ENCODE measurements around the gene HOMER2.
"Not testable (repeated sequence)": the region's sequence is repeated elsewhere in the genome, so short reads cannot be mapped to it uniquely, and the experiment has no call there.

HOMER2 gene

GRCh38 chr15:82963471-82964341, 11.2 kb upstream of the HOMER2 start:
- DNase-seq: no peak

DNA sequence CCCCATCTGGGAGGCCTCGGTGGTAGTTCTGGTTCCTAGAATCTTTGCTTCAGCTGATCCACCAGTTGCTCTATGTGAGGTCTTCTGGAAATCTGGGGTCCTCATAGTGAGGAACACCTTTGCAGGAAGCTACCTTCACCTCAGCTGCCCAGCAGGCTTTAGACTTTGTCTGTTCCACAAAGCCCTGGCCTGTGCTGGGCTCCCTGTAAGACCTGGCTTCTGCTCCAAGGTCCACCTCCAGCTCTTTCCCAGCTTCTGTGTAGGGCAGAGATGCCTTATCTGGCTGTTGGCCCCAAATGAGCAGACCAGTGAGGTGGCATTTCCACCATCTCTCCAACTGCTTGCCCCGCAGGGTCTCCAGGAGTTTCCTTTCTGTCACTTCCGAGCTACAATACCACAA, 8.2 kb upstream of the HOMER2 start:
- no peak for DNase-seq

DNA sequence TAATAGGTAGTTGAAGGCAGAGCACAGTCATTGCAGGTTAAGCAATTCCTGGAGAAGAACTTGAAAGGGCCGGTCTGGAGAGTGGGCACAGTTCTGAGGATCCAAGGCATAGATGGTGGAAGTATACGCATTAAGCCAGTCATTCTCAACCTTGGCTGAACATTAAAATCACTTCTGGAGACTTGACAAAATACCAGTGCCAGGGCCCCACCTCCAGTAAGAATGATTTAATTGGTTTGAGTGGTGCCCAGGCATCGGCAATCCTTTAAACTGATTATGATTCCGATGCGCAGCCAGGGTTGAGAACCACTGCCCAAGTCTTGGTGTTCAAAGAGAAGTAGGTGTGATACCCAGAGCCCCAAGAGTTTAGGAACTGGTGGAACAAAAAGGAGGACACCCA, 6.9 kb upstream of the HOMER2 start:
- DNase-seq: no peak

GRCh38 chr15:82958638-82959037, 6.1 kb upstream of the HOMER2 start:
- DNase-seq: no peak

- DNase-seq: no peak
These were observed 905 bp downstream of the HOMER2 start for GRCh38 chr15:82951472-82952157.

DNA sequence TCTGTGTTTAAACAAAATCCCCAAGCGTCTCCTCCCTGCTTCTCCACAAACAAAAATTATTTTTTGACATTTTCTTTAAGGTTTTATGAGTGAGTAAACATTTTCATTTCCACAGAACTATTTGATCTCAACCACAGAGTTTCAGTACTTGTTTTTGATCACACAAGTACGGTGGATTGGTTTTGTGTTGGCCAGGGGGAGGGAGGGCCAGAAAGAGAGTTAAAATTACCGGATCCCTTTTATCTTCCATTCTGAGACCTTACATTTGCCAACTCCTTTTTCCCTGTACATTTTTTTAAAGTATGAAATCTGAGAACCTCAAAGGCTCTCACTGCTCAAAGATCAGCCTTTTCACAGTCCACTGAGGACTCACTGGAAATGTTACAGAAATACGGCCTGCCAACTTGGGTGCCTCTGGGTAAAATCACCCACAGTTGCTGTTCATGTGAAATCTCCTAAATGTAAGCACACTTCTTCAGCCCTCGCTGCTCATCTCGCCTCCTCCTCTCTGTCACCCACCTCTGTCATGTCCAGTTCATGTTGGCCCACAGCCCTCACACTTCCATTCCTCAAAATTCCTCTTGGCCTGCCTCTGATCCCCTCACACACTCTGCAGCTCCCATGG, 1.7 kb downstream of the HOMER2 start:
- no peak for DNase-seq

DNA sequence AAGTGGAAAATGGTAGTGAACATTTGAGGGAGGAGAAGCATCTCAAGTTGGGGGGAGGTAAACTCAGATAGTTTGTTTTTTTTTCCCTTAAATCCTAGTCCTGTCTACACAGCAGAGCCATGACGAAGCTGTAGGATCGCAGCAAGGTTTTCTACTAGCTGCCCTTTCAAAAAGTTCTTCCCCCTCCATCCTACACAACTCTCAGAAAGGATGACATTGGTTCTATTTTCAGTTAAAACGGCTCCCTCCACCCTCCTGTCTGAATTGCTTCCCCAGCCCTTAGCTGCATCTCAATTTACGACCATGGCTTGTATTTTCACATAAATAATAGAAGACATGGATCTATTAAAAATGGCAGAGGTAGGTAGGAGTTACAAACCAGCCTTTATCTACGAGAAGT, 2.2 kb downstream of the HOMER2 start:
- DNase-seq: no peak

- DNase-seq: no peak
These were observed 6.3 kb downstream of the HOMER2 start for GRCh38 chr15:82946155-82946701.

DNA sequence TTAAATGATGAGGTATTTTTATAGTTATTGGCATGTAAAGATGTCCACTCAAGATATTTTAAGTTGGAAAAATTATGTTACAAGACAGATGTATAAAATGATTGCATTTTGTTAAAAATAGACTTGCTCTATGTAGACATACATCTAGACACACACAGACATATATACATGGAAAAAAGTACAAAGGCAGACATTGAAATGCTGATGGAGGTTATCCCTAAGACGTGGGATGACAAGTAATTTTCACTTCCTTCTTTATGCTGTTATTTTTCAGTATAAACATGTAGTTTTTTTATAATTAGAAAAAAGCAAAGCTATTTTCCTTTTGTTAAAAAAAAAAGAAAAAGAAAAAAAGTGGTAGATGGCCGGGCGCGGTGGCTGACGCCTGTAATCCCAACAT, 7.2 kb downstream of the HOMER2 start:
- DNase-seq: no peak

DNA sequence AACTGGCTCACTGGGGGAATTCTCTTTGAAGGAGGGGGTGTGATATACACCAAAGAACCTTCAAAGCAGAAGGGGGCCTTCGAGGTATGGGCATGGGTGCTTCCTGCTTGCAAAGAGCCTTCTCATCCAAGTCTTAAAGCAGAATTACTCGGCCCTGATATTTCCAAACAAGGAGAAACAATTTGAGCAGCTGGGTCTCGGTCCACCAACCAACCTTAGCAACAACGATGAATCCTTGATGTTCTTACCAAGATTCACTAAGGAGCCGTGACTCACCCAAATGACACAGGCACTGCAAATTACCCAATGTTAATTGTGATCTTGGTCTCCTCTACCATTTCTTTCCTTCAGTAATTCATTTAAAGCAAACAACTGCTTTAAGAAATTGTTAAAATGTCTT, 7.7 kb downstream of the HOMER2 start:
- no peak for DNase-seq

DNA sequence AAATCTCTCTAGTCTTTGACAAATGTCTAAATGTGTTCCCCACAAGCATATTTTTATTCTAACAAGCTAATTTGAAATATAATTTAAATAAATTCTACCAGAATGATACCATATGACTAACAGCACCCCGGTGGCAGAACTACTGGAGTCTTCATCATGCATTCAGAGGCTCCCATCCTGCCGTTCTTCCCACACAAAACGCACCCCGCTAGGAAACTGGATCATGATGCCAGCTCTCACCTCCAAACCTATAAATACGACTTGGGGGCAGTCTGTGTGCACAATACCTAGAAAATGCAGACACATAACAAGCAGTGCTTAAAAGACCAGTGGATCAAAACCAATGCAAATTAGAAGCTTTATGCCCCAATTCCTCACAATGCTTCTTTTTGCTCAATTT, 8.5 kb downstream of the HOMER2 start:
- DNase-seq: no peak

DNA sequence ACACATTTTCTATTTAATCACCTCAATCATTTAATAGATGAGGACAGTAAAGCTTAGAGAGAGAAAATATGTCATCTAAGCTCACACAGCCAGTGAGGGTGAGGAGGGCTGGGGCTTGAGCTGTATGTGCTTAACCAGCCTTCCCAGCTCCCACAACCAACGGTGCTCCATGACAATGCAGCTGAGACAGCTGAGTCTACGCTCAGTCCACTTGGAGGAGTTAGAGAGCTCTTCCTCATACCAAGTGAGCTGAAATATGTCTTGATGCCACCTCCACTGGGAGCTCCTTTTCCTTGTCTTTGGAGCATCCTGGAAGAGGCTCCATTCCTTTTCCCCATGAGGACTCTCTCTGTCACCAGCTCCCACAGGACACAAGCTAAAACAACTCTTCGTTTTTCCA, 9.3 kb downstream of the HOMER2 start:
- no peak for DNase-seq

DNA sequence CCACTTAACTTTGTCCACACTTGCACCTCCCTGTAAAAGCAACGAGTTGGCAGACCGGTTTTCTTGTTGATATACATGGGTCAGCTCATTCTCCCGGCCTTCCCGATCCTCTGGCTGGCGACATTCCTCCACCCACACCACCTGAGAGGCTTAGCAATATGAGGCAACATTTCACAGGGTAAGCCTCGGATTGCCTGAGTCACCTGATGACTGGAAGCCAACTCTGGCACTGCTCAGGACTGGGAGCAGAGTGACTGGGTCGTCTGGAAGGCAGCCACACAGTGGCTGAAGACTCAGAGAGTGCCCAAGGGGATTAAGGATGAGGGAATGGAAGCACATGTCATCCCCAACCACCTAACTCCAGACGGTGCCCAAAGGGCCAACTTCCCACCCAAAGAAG, 9.8 kb downstream of the HOMER2 start:
- DNase-seq: peak; percentile 63

GRCh38 chr15:82939678-82940077, 12.8 kb downstream of the HOMER2 start:
- DNase-seq: not testable (repeated sequence)

- no peak for DNase-seq
These were observed 14.8 kb downstream of the HOMER2 start for GRCh38 chr15:82937712-82938058.

DNA sequence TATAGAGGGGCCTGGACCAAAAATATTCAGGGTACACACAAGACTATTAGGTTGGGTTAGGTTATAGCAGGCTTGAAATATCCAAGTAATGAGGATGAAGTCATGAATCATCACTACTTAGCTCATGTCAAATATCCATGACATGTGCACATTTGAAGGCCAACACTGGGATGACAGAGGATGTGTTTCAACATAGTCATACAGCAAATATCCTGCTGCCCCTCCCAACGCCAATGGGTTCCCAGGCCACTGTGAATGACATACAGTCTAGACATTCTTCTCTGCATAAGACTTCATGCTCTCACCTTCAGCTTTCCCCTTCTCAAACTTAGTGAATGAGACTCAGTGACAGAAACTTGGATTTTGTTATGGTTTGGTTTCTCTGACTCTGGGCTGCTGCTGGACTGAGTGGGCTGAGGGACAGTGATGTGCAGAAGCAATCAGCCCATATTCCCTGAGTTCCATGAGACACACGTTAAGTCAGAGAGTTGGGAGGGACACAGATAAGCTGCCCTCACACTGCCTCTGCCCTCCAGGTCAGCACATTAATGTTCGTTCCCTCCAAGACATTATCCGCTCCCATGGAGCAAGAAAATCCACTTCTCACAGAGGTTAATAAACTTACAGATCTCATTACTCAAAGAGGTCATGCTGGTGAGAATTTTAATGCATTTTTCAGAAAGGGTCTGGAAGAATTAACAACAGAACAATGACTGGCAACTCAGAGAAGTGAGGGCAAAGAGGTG, 15.4 kb downstream of the HOMER2 start:
- peak; percentile 52 for DNase-seq

DNA sequence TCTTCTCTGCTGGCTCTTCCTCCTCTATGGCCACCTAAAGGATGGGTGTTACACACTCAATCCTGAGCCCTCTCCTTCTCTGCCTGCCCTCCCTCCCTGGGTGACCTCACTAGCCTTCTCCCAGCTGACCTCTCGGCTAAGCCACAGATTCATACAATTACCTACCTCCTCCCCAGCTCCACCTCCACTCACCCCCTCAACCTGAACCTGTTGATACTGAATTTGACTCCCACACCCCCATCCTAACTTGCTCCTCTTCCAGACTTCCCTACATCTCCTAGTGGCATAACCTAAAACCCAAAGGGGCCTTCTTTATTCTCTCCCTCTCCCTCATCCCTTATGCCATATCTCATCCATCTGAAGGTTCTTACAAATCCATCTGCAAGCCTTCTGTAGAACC, 17.1 kb downstream of the HOMER2 start:
- DNase-seq: no peak

DNA sequence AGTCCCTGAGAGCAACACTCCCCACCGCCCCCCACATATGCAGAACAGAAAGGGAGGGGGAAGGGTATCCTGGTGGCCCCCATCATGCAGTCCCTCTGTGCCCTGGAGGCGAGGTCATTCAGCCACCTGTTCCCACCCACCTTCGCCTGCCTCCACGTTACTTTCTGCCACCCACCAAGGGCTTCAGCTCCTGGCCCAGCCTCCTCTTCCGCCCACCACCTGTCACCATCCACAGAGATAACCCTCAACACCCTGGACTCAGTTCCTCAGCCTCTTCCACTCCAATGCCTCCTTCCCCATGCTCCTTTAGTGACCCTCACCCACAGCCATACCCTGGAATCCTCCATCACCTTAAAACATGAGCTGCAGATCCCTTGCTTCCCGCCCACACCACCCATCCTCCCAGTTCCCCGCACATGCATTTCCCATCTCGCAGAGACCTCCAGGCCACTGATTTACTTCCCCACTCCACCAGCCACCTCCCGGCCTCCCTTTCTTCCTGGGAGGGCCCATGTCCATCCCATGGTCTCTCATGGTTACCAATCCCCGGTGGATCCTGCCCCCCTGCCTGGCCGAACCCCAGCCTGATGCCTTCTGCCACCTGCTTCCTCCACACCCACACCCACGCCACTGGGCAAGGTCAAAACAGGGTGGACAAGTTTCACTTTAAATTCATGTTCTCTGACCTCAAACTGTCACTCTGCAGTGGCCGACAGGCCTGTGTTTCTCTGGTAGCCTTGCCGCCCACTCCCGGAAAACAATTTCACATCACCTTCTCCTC, 18.2 kb downstream of the HOMER2 start:
- no peak for DNase-seq

DNA sequence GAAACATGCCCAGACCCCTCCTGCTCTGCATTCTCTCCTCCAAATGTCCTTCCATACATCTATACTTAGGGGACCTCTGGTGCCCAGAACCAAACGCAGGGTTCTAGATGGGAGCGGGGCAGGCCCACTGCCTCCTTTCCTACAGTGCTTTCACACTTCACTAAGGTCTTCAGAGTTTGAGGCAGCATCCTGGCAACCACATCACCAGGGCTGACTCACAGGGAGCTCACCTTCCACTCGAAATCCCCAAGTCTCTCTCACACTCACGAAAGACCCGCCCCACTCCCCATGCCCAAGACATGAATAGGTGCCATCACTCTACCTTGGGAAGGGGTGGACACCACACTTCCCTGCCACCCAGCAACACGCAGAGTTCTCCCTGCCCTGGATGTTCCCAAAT, 18.9 kb downstream of the HOMER2 start:
- no peak for DNase-seq

DNA sequence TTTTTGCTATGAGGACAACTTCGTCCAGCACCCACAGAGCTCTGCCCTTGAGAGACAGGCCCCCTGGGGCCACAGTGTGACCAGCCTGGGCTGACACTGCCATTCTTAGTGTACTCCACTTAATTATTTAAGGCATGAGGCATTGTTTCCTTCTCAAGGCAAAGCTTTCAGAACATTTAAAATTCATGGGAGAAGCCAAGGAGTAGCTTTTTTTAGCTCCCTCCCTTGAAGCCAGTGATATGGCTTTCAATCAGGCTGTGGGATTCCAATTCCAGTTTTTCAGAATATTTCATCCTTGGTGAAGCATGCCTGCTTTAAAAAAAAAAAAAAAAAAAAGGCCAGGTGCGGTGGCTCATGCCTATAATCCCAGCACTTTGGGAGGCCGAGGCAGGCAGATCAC, 21.3 kb downstream of the HOMER2 start:
- DNase-seq: no peak

GRCh38 chr15:82930461-82930860, 22.1 kb downstream of the HOMER2 start:
- DNase-seq: no peak

GRCh38 chr15:82928711-82929110, 23.8 kb downstream of the HOMER2 start:
- DNase-seq: no peak
